PC-3 (cell line): Measurements from ENCODE around the gene MIDN. TPM values are rescaled to one million over a fixed set of nuclear protein-coding genes. Genes with fewer than 3 reads are reported as not detected.
A peak's percentile ranks its signal among the peaks of the same experiment; 100 is the strongest.

Experiments used
- ATAC-seq: fragments of 200-7000 bp; cut with Tn5 transposase; 2 replicates; pipeline ENCODE4 v1.9.1; 2020; ENCODE audit warnings: mild to moderate bottlenecking, moderate library complexity
- BruUV-seq: library from RNA; stranded (reverse); fragments of 400-500 nt; replicated peaks from 2 replicates; lab custom pipeline; 2021; lab: Mats Ljungman, UMichigan
- CTCF ChIA-PET: fragments of 300-600 bp; sonication (Branson Sonifier 250); formaldehyde crosslinking; loops from one replicate; lab custom pipeline; 2022; ENCODE audit warnings: antibody characterized with exemption; lab: Charles Lee
- POLR2A ChIA-PET: fragments of 300-600 bp; sonication (Branson Sonifier 250); formaldehyde crosslinking; loops from one replicate; lab custom pipeline; 2022; ENCODE audit warnings: antibody characterized with exemption; ENCODE audit not compliant: unreplicated experiment; lab: Charles Lee
- DNase-seq: peaks from one replicate; pipeline ENCODE4 v3.0.0-alpha.2; 2015
- H2AFZ ChIP-seq: fragments of 300-600 bp; sonication (generic); 2 replicates; pipeline ENCODE4 v1.6.0; 2016; ENCODE audit warnings: antibody characterized with exemption, low read length
- H3F3A ChIP-seq: fragments of 300-600 bp; sonication (generic); one replicate; pipeline ENCODE4 v1.6.0; 2017; ENCODE audit warnings: antibody characterized with exemption, low read length, control low read depth, mild to moderate bottlenecking; ENCODE audit not compliant: unreplicated experiment
- H3K27ac ChIP-seq: fragments of 300-600 bp; sonication (generic); 2 replicates; pipeline ENCODE4 v1.5.1; 2016; ENCODE audit warnings: mild to moderate bottlenecking, low read length
- H3K27me3 ChIP-seq: fragments of 300-600 bp; sonication (generic); 2 replicates; pipeline ENCODE4 v1.6.1; 2016; ENCODE audit warnings: low read length, mixed read lengths
- H3K36me3 ChIP-seq: fragments of 300-600 bp; sonication (generic); 2 replicates; pipeline ENCODE4 v1.6.1; 2016; ENCODE audit warnings: low read depth, mixed run types, low read length, mixed read lengths
- H3K4me1 ChIP-seq: fragments of 300-600 bp; sonication (generic); 2 replicates; pipeline ENCODE4 v1.5.1; 2016; ENCODE audit warnings: low read length; ENCODE audit not compliant: insufficient read depth
- H3K4me2 ChIP-seq: fragments of 300-600 bp; sonication (generic); 2 replicates; pipeline ENCODE4 v1.6.0; 2016; ENCODE audit warnings: low read length
- H3K4me3 ChIP-seq: fragments of 300-600 bp; sonication (generic); 2 replicates; pipeline ENCODE4 v1.5.1; 2016; ENCODE audit warnings: mild to moderate bottlenecking, low read length, mixed read lengths
- H3K79me2 ChIP-seq: fragments of 300-600 bp; sonication (generic); 2 replicates; pipeline ENCODE4 v1.6.1; 2017; ENCODE audit warnings: low read length, mixed read lengths
- H3K9ac ChIP-seq: fragments of 300-600 bp; sonication (generic); 2 replicates; pipeline ENCODE4 v1.6.0; 2016; ENCODE audit warnings: mild to moderate bottlenecking, low read length
- H3K9me2 ChIP-seq: fragments of 300-600 bp; sonication (generic); replicated peaks from 2 replicates; pipeline ENCODE4 v1.6.1; 2016; ENCODE audit warnings: mixed run types, low read length, mixed read lengths
- H3K9me3 ChIP-seq: fragments of 300-600 bp; sonication (generic); 2 replicates; pipeline ENCODE4 v1.6.1; 2016; ENCODE audit warnings: low read length, mixed read lengths
- H4K20me1 ChIP-seq: fragments of 300-600 bp; sonication (generic); 2 replicates; pipeline ENCODE4 v1.6.1; 2016; ENCODE audit warnings: low read length, mixed read lengths
- CTCF ChIP-seq: fragments of 300-600 bp; sonication (generic); conservative IDR thresholded peaks from 2 replicates; pipeline ENCODE4 v1.5.1; 2017; ENCODE audit warnings: antibody characterized with exemption, low read depth, mild to moderate bottlenecking, low read length
- EZH2 ChIP-seq: fragments of 300-600 bp; sonication (generic); IDR thresholded peaks from one replicate; pipeline ENCODE4 v1.6.1; 2017; ENCODE audit warnings: antibody characterized with exemption, mild to moderate bottlenecking, low read length; ENCODE audit not compliant: unreplicated experiment
- EZH2phosphoT487 ChIP-seq: fragments of 300-600 bp; sonication (generic); IDR thresholded peaks from 2 replicates; pipeline ENCODE4 v1.6.1; 2018; ENCODE audit warnings: mild to moderate bottlenecking, antibody characterized with exemption, low read length, borderline replicate concordance
- intact Hi-C: fragments of 100-400 bp; cut with micrococcal nuclease; formaldehyde crosslinking; loops from 2 replicates; pipeline ENCODE4 v1.9.0; 2023
- total RNA-seq: library from RNA; depleted of rRNA; stranded (reverse); fragments of >200 nt; gene quantifications from 2 replicates; pipeline ENCODE4 v1.2.3, GENCODE V29; 2014

Gene MIDN
- total RNA-seq, 1 experiment from 2014 or later, result 17.3 TPM

- no TSS peak for BruUV-seq
- Histone ChIP-seq H3K4me2 (peak overlapping the region; percentile 8; the same call in 1 of the 2 replicates), H3K9ac (no peak overlapping the region), H3K79me2 (no peaks in the 10 kb centered on the region), H3K27ac (no peak overlapping the region), H3K27me3 (peaks cover 45% of the 10 kb centered on the region), H3K36me3 (no peaks in the 10 kb centered on the region), H4K20me1 (no peaks in the 10 kb centered on the region), H2AFZ (no peak overlapping the region), H3K4me3 (no peak overlapping the region), H3K9me3 (no peaks in the 10 kb centered on the region), H3K9me2 (no peaks in the 10 kb centered on the region), H3K4me1 (no peaks in the 10 kb centered on the region), H3F3A (no peaks in the 10 kb centered on the region)
- ChIA-PET POLR2A (no interaction called here), CTCF (no interaction called here)
- TF ChIP-seq EZH2phosphoT487, result no peak
- TF ChIP-seq EZH2, result no peak
- TF ChIP-seq CTCF, result no peak
- ATAC-seq (peak; percentile 52), DNase-seq (no peak)
- intact Hi-C loops, result no loop called here
These were observed 39.2 kb downstream of the MIDN start for GRCh38 chr19:1287354-1288225.

GRCh38 chr19:1288226-1288612 lies 39.8 kb downstream of the MIDN start:
- Histone ChIP-seq H3K27ac (no peak overlapping the region), H3K36me3 (no peaks in the 10 kb centered on the region), H3K4me2 (no peak overlapping the region), H3K9me2 (no peaks in the 10 kb centered on the region), H4K20me1 (no peaks in the 10 kb centered on the region), H3K27me3 (peaks cover 45% of the 10 kb centered on the region), H3K4me3 (no peak overlapping the region), H3K4me1 (no peaks in the 10 kb centered on the region), H3K9me3 (no peaks in the 10 kb centered on the region), H3F3A (no peaks in the 10 kb centered on the region), H2AFZ (no peak overlapping the region), H3K9ac (no peak overlapping the region), H3K79me2 (no peaks in the 10 kb centered on the region)
- no peak for DNase-seq
- no peak for TF ChIP-seq CTCF
- no peak for TF ChIP-seq EZH2phosphoT487
- no peak for TF ChIP-seq EZH2
- CTCF ChIA-PET, result no interaction called here
- BruUV-seq, result no TSS peak
- intact Hi-C loops, result no loop called here
- POLR2A ChIA-PET, result no interaction called here
- no peak for ATAC-seq
